ENCODE measurements around the gene SUGCT. TPM values are rescaled to one million over a fixed set of nuclear protein-coding genes. Genes with fewer than 3 reads are reported as not detected.
"Not testable (repeated sequence)": the region's sequence is repeated elsewhere in the genome, so short reads cannot be mapped to it uniquely, and the experiment has no call there.

SUGCT gene
- total and polyA plus RNA-seq, 8 donors: 0.73 to 1.9 (median 1.2) TPM

DNA sequence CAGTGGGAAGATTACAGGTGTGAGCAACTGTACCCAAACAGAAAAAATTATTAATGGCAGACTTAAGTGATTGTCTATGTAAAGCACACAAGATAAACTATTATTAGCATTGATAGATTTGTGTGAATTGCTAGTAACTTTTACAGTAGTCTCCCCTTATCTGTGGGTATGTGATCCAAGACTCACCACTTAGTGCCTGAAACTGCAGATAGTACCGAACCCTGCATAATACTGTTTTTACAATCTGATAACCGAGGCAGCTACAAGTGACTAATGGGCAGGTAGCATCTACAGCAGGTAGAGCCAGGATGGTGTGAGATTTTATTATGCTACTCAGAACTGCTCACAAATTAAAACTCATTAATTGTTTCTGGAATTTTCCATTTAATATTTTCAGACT lies 31.9 kb upstream of the SUGCT start:
- no peaks in the 10 kb centered on the region for H3K27me3 ChIP-seq
- DNase-seq (no peak), ATAC-seq (peak in 2 of 4 donors; percentile 50 to 61), FAIRE-seq (no peak)
- H3K4me1 ChIP-seq: peaks cover 0 to 26% (median 19%) of the 10 kb centered on the region in 3 donors
- TF ChIP-seq, protein P1, sequence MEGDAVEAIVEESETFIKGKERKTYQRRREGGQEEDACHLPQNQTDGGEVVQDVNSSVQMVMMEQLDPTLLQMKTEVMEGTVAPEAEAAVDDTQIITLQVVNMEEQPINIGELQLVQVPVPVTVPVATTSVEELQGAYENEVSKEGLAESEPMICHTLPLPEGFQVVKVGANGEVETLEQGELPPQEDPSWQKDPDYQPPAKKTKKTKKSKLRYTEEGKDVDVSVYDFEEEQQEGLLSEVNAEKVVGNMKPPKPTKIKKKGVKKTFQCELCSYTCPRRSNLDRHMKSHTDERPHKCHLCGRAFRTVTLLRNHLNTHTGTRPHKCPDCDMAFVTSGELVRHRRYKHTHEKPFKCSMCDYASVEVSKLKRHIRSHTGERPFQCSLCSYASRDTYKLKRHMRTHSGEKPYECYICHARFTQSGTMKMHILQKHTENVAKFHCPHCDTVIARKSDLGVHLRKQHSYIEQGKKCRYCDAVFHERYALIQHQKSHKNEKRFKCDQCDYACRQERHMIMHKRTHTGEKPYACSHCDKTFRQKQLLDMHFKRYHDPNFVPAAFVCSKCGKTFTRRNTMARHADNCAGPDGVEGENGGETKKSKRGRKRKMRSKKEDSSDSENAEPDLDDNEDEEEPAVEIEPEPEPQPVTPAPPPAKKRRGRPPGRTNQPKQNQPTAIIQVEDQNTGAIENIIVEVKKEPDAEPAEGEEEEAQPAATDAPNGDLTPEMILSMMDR (IDR thresholded peaks at IDR 0.05): no peak
- intact Hi-C loops (cut with DNase I): no loop called here
- no peaks in the 10 kb centered on the region for H3K9me3 ChIP-seq
- WGBS, 2 donors: 37 to 48% methylated on average over 2 of the region's 2 CpGs
- no peak overlapping the region for H3K4me3 ChIP-seq
- H3K27ac ChIP-seq: no peak overlapping the region
- H3K36me3 ChIP-seq: no peaks in the 10 kb centered on the region

DNA sequence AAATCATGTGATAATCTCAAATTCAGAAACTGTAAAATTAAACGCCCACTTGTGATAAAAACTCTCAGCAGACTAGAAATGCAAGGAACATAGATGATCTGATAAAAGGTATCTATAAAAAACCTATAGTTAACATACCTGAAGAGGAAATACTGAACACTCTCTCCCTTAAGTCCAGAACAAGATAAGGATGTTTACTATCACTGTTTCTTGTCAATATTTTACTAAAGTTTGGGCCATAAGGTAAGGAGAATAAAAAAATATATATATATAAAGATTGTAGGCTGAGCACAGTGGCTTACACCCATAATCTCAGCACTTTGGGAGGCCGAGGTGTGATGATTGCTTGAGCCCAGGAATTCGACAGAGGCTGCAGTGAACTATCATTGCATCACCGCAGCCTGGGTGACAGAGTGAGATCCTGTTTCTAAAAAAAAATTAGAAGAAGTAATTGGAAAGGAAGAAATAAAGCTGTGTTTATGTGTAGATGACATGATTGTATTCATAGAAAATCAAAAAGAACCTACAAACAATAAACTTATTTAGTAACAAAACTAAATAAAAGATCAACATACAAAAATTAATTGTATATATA lies 28.8 kb upstream of the SUGCT start:
- intact Hi-C loops (cut with DNase I): no loop called here
- Histone ChIP-seq H3K9me3 (no peaks in the 10 kb centered on the region), H3K4me3 (no peak overlapping the region), H3K27me3 (no peaks in the 10 kb centered on the region), H3K27ac (no peak overlapping the region), H3K4me1 (peaks cover 0 to 4% (median 1%) of the 10 kb centered on the region in 3 donors), H3K36me3 (no peaks in the 10 kb centered on the region)
- WGBS, 2 donors: 63 to 75% methylated on average over 4 of the region's 4 CpGs
- no peak for DNase-seq
- TF ChIP-seq, protein P1 (IDR thresholded peaks at IDR 0.05): no peak
- FAIRE-seq: peak; percentile 32
- no peak for ATAC-seq

DNA sequence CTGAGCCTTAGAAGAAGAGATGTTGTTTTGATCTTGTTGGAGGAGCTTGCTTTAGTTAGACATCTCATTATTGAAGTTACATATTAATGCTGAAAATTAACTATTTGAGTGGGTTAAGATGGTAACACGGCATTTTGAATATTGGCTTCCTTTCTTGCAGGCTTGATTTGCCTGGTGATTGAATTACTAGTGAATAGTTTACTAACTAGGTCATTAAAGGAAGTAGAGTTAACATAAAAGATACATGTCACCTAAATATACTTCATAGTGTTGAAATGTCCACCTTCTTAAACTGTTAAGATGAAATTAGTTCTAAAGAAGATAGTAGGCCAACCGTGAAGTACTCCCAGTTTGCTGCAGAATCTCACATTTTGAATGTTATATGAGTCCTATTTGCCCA lies 18.9 kb upstream of the SUGCT start:
- no peaks in the 10 kb centered on the region for H3K27me3 ChIP-seq
- H3K27ac ChIP-seq: no peak overlapping the region
- intact Hi-C loops (cut with DNase I): no loop called here
- H3K36me3 ChIP-seq: no peaks in the 10 kb centered on the region
- no peak overlapping the region for H3K4me3 ChIP-seq
- WGBS, 2 donors: 62 to 77% methylated on average over 2 of the region's 2 CpGs
- FAIRE-seq: no peak
- DNase-seq: no peak
- no peaks in the 10 kb centered on the region for H3K9me3 ChIP-seq
- no peaks in the 10 kb centered on the region for H3K4me1 ChIP-seq
- ATAC-seq: no peak
- TF ChIP-seq, protein P1 (IDR thresholded peaks at IDR 0.05): no peak

DNA sequence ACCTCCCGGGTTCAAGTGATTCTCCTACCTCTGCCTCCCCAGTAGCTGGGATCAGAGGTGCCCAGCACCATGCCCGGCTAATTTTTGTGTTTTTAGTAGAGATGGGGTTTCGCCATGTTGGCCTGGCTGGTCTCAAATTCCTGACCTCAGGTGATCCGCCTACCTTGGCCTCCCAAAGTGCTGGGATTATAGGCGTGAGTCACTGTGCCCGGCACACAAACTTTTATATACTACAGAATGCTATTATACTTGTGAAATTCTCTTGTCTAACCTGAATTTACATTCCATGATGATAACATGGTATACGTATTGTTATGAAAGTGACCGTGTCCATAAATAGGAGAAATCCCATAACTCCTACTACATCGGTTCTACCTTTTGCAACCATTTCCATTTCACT lies 17.6 kb upstream of the SUGCT start:
- H3K4me3 ChIP-seq; H3K9me3 ChIP-seq; H3K4me1 ChIP-seq; DNase-seq; FAIRE-seq; intact Hi-C loops (cut with DNase I); H3K27me3 ChIP-seq; H3K27ac ChIP-seq; H3K36me3 ChIP-seq: not testable (repeated sequence)
- peak in 1 of 4 donors; percentile 12 for ATAC-seq
- WGBS, 2 donors: 82 to 87% methylated on average over 9 of the region's 9 CpGs

DNA sequence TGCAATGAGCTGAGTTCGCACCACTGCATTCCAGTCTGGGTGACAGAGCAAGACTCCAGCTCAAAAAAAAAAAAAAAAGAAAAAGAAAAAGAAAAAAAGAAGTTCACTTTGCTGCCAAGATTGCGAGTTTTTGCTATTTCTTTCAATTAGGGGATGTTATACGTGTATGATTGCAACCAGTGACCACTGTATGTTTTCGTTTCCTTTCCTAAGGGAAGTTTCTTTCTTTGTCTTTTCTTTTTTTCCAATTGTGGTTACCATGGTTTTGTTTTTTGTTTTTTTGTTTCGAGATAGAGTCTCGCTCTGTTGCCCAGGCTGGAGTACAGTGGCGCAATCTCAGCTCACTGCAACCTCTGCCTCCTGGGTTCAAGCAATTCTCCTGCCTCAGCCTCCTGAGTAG lies 16.6 kb upstream of the SUGCT start:
- H3K36me3 ChIP-seq; FAIRE-seq; H3K27me3 ChIP-seq; DNase-seq; H3K4me1 ChIP-seq; ATAC-seq; H3K9me3 ChIP-seq; H3K27ac ChIP-seq; intact Hi-C loops (cut with DNase I); H3K4me3 ChIP-seq: not testable (repeated sequence)
- 87 to 97% methylated on average over 7 of the region's 7 CpGs for WGBS, 2 donors

DNA sequence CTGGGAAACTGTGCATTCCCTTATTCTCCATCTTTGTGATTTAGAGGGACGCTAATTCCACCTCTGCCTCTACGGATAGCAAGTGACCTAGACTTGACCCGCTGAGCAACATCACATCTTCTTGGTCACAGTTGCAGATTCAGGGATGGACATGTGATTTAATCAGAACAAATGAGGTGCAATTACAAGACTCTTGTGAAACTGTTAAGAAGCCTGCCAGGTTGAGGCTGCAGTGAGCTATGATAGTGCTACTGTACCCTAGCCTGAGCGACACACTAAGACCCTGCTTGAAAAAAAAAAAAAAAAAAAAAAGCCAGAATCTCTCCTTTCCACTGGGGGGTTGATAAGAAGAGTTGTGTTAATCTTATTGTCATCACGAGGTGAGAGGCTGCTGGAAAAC lies 14.8 kb upstream of the SUGCT start:
- ATAC-seq (no peak), DNase-seq (no peak), FAIRE-seq (no peak)
- H3K4me1 ChIP-seq: peaks cover 4 to 5% (median 5%) of the 10 kb centered on the region in 3 donors
- 93 to 94% methylated on average over 5 of the region's 5 CpGs for WGBS, 2 donors
- intact Hi-C loops (cut with DNase I): no loop called here
- H3K9me3 ChIP-seq: no peaks in the 10 kb centered on the region
- H3K27ac ChIP-seq: no peak overlapping the region
- H3K36me3 ChIP-seq: no peaks in the 10 kb centered on the region
- TF ChIP-seq, protein P1 (IDR thresholded peaks at IDR 0.05): no peak
- no peak overlapping the region for H3K4me3 ChIP-seq
- H3K27me3 ChIP-seq: no peaks in the 10 kb centered on the region

DNA sequence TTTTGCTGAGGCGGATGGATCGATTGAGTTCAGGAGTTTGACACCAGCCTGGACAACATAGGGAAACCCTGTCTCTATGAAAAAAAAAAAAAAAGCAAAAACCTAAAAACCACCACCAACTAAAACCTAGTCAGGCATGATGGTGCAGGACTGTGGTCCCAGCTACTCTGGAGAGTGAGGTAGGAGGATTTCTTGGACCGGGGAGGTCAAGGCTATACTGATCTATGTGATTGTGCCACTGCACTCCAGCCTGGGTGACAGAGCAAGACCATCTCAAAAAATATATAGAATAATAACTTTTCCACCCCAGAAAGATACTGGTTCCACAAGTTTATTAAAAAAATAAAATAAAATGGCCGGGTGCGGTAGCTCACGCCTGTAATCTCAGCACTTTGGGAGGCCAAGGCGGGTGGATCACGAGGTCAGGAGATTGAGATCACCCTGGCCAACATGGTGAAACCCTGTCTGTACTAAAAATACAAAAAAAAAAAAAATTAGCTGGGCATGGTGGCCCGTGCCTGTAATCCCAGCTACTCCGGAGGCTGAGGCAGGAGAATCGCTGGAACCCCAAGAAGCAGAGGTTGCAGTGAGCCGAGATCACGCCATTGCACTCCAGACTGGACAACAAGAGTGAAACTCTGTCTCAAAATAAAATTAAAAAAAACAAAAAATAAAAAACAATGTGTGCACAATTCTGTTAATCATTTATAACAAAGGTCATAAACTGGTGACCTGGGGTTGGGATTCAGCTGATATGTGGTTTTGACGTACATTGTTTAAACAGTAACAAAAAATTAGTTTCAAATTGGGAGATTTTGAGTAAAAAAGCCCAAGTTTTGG lies 12.5 kb upstream of the SUGCT start:
- not testable (repeated sequence) for H3K9me3 ChIP-seq, FAIRE-seq
- 81 to 83% methylated on average over 14 of the region's 14 CpGs for WGBS, 2 donors

More for the DNA sequence above, 12.5 kb upstream of the SUGCT start:
- H3K36me3 ChIP-seq; H3K4me1 ChIP-seq; intact Hi-C loops (cut with DNase I); H3K27ac ChIP-seq; H3K27me3 ChIP-seq; DNase-seq; H3K4me3 ChIP-seq: not testable (repeated sequence)
- peak in 1 of 4 donors; percentile 46 for ATAC-seq
